Thymus (tissue), 11 donors: ENCODE results near the gene RNF220. TPM values are rescaled to one million over a fixed set of nuclear protein-coding genes. Genes with fewer than 3 reads are reported as not detected.

Experiments
- DNase-seq, 9 donors: peaks; one replicate each; pipeline ENCODE4 v3.0.0-alpha.2; 2013; ENCODE audit warnings: low spot score in 9 of 9, low read depth in 6 of 9, missing footprints in 1 of 9
- H3K27ac ChIP-seq, 2 donors: one replicate each; pipeline ENCODE4 v1.5.1; 2013; ENCODE audit warnings: control low read depth in 1 of 2, low read depth in 1 of 2, low read length in 1 of 2, mild to moderate bottlenecking in 1 of 2, moderate library complexity in 1 of 2
- H3K27me3 ChIP-seq, 2 donors: one replicate each; pipeline ENCODE4 v1.5.1; 2013; ENCODE audit warnings: low read length in 1 of 2; ENCODE audit not compliant: control insufficient read depth in 2 of 2, insufficient read depth in 1 of 2
- H3K36me3 ChIP-seq, 2 donors: one replicate each; pipeline ENCODE4 v1.5.1; 2013; ENCODE audit warnings: low read length in 1 of 2, mild to moderate bottlenecking in 1 of 2, moderate library complexity in 1 of 2; ENCODE audit not compliant: control insufficient read depth in 2 of 2, insufficient read depth in 2 of 2
- H3K4me1 ChIP-seq, 2 donors: one replicate each; pipeline ENCODE4 v1.5.1; 2013; ENCODE audit warnings: low read length in 2 of 2; ENCODE audit not compliant: control insufficient read depth in 2 of 2, insufficient read depth in 2 of 2
- H3K4me3 ChIP-seq, 2 donors: one replicate each; pipeline ENCODE4 v1.5.1; 2013; ENCODE audit warnings: low read length in 2 of 2, control low read depth in 1 of 2, mild to moderate bottlenecking in 1 of 2
- H3K9me3 ChIP-seq, 2 donors: one replicate each; pipeline ENCODE4 v1.5.1; 2013; ENCODE audit warnings: low read length in 1 of 2, mild to moderate bottlenecking in 1 of 2; ENCODE audit not compliant: control insufficient read depth in 2 of 2, insufficient read depth in 1 of 2
- WGBS: extraction: QIAGEN DNeasy Blood & Tissue Kit; methylation state at CpG from one replicate; pipeline ENCODE4 v1.1.7; 2013; 5-methylcytosine and 5-hydroxymethylcytosine counted together
- polyA plus RNA-seq: library from polyadenylated mRNA; stranded (reverse); fragments of 200-250 nt; gene quantifications from one replicate; pipeline ENCODE4 v1.2.3, GENCODE V29; 2013
- total RNA-seq: library from RNA; stranded (reverse); fragments of 120-200 nt; gene quantifications from one replicate; pipeline ENCODE4 v1.2.4, GENCODE V29; 2013
- donor health status: healthy.

RNF220 gene
- total and polyA plus RNA-seq, 2 donors: 66.3 to 70.0 TPM

GRCh38 chr1:44571712-44572571 lies 166.9 kb downstream of the RNF220 start:
- Histone ChIP-seq H3K27me3 (no peaks in the 10 kb centered on the region), H3K4me1 (no peaks in the 10 kb centered on the region), H3K36me3 (no peaks in the 10 kb centered on the region), H3K27ac (no peak overlapping the region), H3K9me3 (no peaks in the 10 kb centered on the region), H3K4me3 (no peak overlapping the region)
- peak in 7 of 9 donors; percentile 8 to 56 (median 21) for DNase-seq
- WGBS: 90% methylated on average over 5 of the region's 5 CpGs

GRCh38 chr1:44572572-44572879 lies 167.5 kb downstream of the RNF220 start:
- no peaks in the 10 kb centered on the region for H3K9me3 ChIP-seq

GRCh38 chr1:44575396-44575795 lies 170.3 kb downstream of the RNF220 start:
- no peak for DNase-seq
- WGBS: 63% methylated on average over 4 of the region's 4 CpGs
- H3K4me1 ChIP-seq: no peaks in the 10 kb centered on the region
- no peak overlapping the region for H3K27ac ChIP-seq
- H3K4me3 ChIP-seq: no peak overlapping the region
- H3K36me3 ChIP-seq: no peaks in the 10 kb centered on the region
- no peaks in the 10 kb centered on the region for H3K27me3 ChIP-seq
- H3K9me3 ChIP-seq: no peaks in the 10 kb centered on the region

More at GRCh38 chr1:44572572-44572879, 167.5 kb downstream of the RNF220 start:
- no peaks in the 10 kb centered on the region for H3K36me3 ChIP-seq
- no peak overlapping the region for H3K4me3 ChIP-seq
- no peaks in the 10 kb centered on the region for H3K27me3 ChIP-seq
- H3K27ac ChIP-seq: no peak overlapping the region
- no peaks in the 10 kb centered on the region for H3K4me1 ChIP-seq
- WGBS: 97% methylated on average over 2 of the region's 2 CpGs
- no peak for DNase-seq

- H3K27ac ChIP-seq: no peak overlapping the region
- no peaks in the 10 kb centered on the region for H3K27me3 ChIP-seq
- H3K4me3 ChIP-seq: no peak overlapping the region
- WGBS: 90% methylated on average over 5 of the region's 5 CpGs
- no peaks in the 10 kb centered on the region for H3K4me1 ChIP-seq
- no peaks in the 10 kb centered on the region for H3K36me3 ChIP-seq
- DNase-seq: no peak
- no peaks in the 10 kb centered on the region for H3K9me3 ChIP-seq
Observed at GRCh38 chr1:44576456-44577150, 171.5 kb downstream of the RNF220 start.

GRCh38 chr1:44581205-44581604 lies 176.2 kb downstream of the RNF220 start:
- no peaks in the 10 kb centered on the region for H3K27me3 ChIP-seq
- H3K4me1 ChIP-seq: no peaks in the 10 kb centered on the region
- 94% methylated on average over 6 of the region's 6 CpGs for WGBS
- H3K9me3 ChIP-seq: no peaks in the 10 kb centered on the region
- no peak overlapping the region for H3K27ac ChIP-seq
- no peak for DNase-seq
- H3K4me3 ChIP-seq: no peak overlapping the region
- no peaks in the 10 kb centered on the region for H3K36me3 ChIP-seq

- H3K27me3 ChIP-seq: no peaks in the 10 kb centered on the region
- no peaks in the 10 kb centered on the region for H3K4me1 ChIP-seq
- no peaks in the 10 kb centered on the region for H3K9me3 ChIP-seq
- H3K36me3 ChIP-seq: no peaks in the 10 kb centered on the region
- no peak for DNase-seq
- WGBS: 93% methylated on average over 6 of the region's 6 CpGs
- no peak overlapping the region for H3K27ac ChIP-seq
- no peak overlapping the region for H3K4me3 ChIP-seq
Observed at GRCh38 chr1:44584167-44584566, 179.1 kb downstream of the RNF220 start.

- no peak for DNase-seq
- Histone ChIP-seq H3K27me3 (no peaks in the 10 kb centered on the region), H3K9me3 (no peaks in the 10 kb centered on the region), H3K4me3 (no peak overlapping the region), H3K36me3 (no peaks in the 10 kb centered on the region), H3K4me1 (no peaks in the 10 kb centered on the region), H3K27ac (no peak overlapping the region)
- 90% methylated on average over 4 of the region's 4 CpGs for WGBS
Observed at GRCh38 chr1:44585315-44585920, 180.4 kb downstream of the RNF220 start.

- no peaks in the 10 kb centered on the region for H3K27me3 ChIP-seq
- no peaks in the 10 kb centered on the region for H3K36me3 ChIP-seq
- H3K9me3 ChIP-seq: no peaks in the 10 kb centered on the region
- no peaks in the 10 kb centered on the region for H3K4me1 ChIP-seq
- no peak overlapping the region for H3K27ac ChIP-seq
- WGBS: 96% methylated on average over 17 of the region's 17 CpGs
- H3K4me3 ChIP-seq: no peak overlapping the region
- no peak for DNase-seq
Observed at GRCh38 chr1:44587796-44588460, 182.9 kb downstream of the RNF220 start.
